Stimulated activated CD4-positive, alpha-beta T cell treated with anti-CD3 and anti-CD28 coated beads, TNF-alpha, amount 100 ng/mL, for 4 hours (primary cell): ENCODE results near the gene CDC14B.
A peak's percentile ranks its signal among the peaks of the same experiment; 100 is the strongest.
"Not testable (repeated sequence)": the region's sequence is repeated elsewhere in the genome, so short reads cannot be mapped to it uniquely, and the experiment has no call there.

Source experiments
- DNase-seq, 3 experiments: peaks; one replicate each; pipeline ENCODE4 v3.0.0-alpha.2; 2020; ENCODE audit warnings: low read depth in 3 of 3

CDC14B gene

GRCh38 chr9:96626912-96627311, 7.3 kb upstream of the CDC14B start:
- DNase-seq = no peak

GRCh38 chr9:96621618-96622017, 2.0 kb upstream of the CDC14B start:
- DNase-seq = no peak

- DNase-seq = no peak
These were observed 1.2 kb upstream of the CDC14B start for GRCh38 chr9:96620832-96621269.

GRCh38 chr9:96620181-96620514, 505 bp upstream of the CDC14B start:
- DNase-seq = no peak

GRCh38 chr9:96619124-96619465, 548 bp downstream of the CDC14B start:
- no peak for DNase-seq

- peak in 1 of 3 experiments; percentile 5 for DNase-seq
These were observed 1.2 kb downstream of the CDC14B start for GRCh38 chr9:96618209-96619123.

GRCh38 chr9:96617439-96618185, 2.0 kb downstream of the CDC14B start:
- DNase-seq = no peak

- DNase-seq = no peak
These were observed 2.7 kb downstream of the CDC14B start for GRCh38 chr9:96616817-96617438.

GRCh38 chr9:96615411-96615810, 4.2 kb downstream of the CDC14B start:
- DNase-seq = no peak

- DNase-seq = not testable (repeated sequence)
These were observed 5.0 kb downstream of the CDC14B start for GRCh38 chr9:96614664-96615063.

- no peak for DNase-seq
These were observed 6.6 kb downstream of the CDC14B start for GRCh38 chr9:96612966-96613589.

GRCh38 chr9:96612105-96612965, 7.3 kb downstream of the CDC14B start:
- DNase-seq = no peak

- DNase-seq = no peak
These were observed 8.3 kb downstream of the CDC14B start for GRCh38 chr9:96611302-96611701.

GRCh38 chr9:96609732-96610131, 9.9 kb downstream of the CDC14B start:
- no peak for DNase-seq

GRCh38 chr9:96607971-96608370, 11.7 kb downstream of the CDC14B start:
- no peak for DNase-seq

- no peak for DNase-seq
These were observed 14.3 kb downstream of the CDC14B start for GRCh38 chr9:96605328-96605727.

- no peak for DNase-seq
These were observed 15.7 kb downstream of the CDC14B start for GRCh38 chr9:96604004-96604319.

- no peak for DNase-seq
These were observed 16.2 kb downstream of the CDC14B start for GRCh38 chr9:96603305-96604003.

GRCh38 chr9:96599298-96599697, 20.3 kb downstream of the CDC14B start:
- no peak for DNase-seq

GRCh38 chr9:96596601-96597111, 23.0 kb downstream of the CDC14B start:
- DNase-seq = no peak
